HTERT RPE-1 (cell line): ENCODE results near the gene MCC.

Experiments used
- in situ Hi-C: fragments of 300-500 bp; cut with MboI; formaldehyde crosslinking; loops from 4 replicates; pipeline ENCODE4 v1.14.3; 2020; ENCODE audit warnings: low sequenced_read_pairs

Gene MCC

DNA sequence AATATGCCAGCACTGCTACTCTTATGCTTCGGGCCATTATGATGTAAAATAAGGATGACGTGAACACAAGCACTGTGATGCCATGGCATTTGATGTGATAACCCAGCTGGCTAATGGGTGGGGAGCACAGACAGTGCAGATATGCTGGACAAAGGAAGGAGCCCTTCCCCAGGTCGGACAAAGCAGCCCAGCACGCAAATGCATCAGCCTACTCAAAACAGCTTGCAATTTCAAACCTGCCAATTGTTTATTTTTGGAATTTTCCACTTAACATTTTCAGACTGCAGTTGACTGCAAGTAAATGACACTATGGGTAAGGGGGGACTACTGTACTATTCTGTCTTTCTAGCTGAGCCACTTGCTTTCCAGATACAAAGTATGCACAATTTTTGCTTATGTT lies 330.4 kb downstream of the MCC start:
- in situ Hi-C loops = no loop called here

DNA sequence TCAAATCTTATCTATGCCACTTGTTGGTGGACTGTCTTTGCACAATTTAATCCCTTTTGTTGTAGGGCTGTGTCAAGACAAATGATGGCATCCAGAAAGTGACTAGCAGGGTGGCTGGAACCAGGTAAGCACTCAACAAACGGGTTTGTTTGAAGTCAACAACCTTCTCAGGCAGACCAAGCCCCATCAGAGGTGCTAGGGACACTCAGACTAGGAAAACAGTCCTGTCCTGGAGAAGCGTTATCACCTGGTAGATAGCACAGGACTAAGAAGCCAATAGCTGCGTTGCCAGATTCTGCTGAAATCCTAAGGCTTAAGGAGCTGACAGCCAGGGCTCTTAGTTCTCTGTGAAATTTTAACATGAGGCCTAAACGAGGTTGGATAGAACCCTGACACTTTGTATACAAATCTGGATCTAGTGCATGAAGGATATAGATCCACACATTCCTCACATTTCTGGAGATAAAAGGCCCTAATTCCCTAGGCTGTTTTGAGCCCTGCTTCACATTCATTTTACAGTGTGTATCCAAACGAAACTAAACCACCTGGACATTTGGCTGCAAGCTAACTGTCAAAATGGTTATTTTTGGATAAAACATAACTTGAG lies 331.9 kb downstream of the MCC start:
- in situ Hi-C loops = no loop called here

DNA sequence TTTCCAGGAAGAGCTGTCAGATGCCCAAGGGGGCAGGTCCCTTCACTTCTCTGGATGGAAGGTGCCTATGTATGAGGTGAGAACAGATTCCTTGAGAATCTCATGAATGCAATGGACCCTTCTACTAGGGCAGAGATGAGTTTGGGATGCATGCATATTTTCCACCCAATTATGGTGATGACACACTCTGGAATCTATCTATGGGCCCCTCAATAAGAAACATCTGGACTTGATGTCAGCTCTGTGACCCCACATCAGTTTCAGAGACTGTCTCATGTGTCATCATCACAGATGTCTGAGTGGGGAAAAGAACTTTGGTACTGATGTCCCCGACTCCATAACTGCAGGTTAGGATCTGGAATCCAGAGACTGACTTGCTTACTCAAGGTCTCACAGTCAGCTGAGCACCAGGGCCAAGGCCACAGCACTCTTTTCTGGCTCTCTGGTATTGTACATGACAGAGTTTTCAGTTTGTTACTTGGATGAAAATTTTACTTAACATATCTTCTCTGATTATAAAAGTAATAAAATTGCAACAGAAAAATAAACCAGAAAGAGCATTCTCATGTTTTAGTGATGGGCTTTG lies 334.6 kb downstream of the MCC start:
- in situ Hi-C loops = no loop called here

DNA sequence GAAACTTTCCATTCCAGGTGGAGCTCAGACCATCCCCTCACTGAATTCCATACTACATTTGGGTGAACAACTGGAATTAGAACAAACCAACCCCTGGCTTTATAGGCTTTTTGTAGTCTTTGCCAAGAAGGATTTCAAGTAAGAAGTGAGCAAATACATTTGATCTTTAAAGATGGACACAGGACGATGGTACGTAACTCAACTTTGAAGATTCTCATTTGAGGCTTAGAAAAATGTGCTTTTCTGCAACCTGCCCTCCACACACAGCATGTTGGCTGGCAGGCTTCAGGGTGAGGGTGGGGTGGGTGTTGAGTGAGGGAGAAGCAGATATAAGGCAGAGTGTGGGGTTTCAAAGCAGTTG lies 335.9 kb downstream of the MCC start:
- in situ Hi-C loops = no loop called here

DNA sequence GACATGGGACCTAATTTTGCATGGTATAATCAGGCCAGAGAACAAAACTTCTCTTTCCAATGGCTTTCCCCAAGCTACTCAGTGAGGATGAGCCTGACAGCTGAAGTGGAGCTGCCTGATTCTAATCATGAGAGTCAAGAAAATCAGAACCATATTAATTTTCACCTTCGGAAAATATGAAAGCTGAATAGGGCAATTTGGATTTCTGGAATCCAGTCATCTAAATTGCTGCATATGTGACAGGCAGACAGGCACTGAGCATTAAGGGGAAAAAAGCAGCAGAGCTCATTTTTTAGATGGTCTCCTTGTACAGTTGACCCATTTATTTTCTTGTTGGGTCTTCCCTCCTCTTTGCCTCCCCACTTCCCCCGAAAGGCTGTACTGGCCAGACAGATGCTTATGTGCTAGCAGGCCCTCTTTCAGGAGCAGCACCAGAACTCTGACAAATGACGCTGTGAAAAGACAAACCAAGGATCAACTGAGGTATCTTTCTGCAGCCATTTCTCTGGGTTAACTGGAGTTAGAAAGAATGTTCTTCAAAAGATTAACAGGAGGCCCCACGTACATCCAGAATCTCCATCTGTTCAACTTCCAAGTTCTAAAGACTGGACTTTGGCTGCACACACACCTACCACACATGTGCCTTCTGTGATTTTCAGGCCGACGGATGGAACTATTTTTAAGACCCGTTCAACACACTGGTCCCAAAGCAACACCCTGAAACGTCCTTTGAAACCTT lies 336.4 kb downstream of the MCC start:
- in situ Hi-C loops = no loop called here

DNA sequence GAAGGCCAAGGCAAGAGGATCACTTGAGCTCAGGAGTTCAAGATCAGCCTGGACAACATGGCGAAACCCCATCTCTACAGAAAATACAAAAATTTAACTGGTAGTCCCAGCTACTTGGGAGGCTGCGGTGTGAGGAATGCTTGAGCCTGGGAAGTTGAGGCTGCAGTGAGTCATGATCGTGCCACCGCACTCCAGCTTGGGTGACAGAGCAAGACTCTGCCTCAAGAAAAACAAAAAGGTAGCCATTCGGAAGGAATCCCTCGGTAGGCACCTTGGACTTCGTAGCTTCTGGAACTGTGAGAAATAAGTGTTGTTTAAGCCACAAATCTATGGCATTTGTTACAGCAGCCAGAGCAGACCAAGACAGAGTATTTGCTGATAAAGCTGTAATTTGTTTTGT lies 337.4 kb downstream of the MCC start:
- in situ Hi-C loops = no loop called here

DNA sequence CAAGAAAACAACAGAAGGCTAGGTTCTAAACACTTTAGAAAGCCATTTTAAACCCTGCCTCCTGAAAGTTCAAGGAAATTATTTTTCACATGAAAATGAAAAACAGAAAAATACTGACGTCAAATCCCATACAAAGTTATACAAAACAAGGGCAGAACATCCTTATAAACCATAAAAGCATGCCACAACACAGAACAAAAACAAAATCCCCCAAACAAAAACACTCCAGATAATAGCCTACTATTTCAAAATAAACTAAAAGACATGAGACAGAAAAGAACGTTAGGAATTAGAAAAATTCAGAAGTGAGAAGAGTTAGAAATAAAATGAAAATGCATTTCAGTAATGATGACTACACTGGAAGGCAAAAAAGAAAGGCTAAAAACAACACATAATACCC lies 338.0 kb downstream of the MCC start:
- in situ Hi-C loops = no loop called here

DNA sequence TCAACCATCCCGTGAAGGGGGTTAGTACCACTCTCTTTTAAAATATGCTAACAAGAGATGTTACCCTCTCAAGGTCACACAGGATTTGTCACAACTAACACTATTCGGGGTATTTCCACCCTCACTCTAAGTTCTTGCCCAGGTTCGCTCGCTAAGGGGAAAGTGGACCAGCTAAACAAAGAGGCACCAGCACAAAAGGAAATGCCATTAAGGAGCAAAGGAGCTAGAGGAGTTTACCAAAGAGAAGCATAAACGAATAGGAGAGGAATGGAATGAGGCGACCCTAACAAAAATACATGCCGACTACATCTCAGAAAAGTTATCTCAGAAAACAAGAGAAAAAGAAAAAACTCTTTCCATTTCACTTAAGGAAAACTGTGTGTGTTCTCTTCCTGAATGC lies 340.7 kb downstream of the MCC start:
- in situ Hi-C loops = no loop called here

DNA sequence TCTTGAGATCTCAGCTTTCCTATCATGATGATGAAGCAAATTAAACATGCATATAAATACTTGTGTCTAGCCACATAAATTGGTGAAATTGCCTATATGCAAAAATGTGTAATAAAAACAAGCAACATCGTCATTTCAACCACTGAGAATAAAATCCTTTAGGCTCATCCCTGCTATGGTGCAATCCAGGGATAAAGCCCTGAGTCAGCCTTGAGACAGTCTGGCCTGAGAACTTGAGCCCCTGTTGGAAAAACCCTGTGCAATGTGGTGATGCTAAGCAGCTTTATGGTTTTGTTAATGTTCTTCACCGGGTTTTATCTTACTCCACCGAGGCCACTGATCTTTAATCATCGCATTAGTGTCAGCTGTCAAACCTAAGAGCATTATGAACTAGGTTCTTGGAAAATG lies 341.1 kb downstream of the MCC start:
- in situ Hi-C loops = no loop called here

DNA sequence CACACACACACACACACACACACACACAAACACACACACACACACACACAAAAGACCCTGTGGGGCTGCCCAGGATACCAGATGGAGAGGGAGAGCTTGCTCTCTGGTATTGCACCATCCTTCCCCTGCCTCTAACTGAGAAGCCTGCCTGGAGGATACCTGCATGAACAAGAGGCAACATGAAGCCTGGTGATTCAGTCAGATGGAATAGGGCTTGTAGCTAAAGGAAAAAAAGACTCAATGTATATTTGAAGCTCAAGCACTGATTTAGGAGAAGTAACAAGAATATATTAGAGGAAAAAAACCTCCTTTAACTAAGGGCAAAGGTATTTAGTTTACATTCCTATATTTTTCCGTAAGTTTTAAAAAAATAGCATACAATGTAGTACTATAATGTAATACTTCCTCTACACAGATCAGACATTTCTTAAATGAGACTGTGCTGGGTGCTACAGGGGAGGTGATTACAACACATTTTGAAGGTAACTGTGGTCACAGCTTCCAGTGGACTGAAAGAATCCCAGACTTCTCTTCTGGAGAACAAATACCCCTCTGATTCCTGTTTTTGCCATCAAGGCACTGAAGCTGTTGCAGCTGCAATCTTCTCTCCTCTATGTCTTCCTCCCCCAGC lies 342.4 kb downstream of the MCC start:
- in situ Hi-C loops = no loop called here

DNA sequence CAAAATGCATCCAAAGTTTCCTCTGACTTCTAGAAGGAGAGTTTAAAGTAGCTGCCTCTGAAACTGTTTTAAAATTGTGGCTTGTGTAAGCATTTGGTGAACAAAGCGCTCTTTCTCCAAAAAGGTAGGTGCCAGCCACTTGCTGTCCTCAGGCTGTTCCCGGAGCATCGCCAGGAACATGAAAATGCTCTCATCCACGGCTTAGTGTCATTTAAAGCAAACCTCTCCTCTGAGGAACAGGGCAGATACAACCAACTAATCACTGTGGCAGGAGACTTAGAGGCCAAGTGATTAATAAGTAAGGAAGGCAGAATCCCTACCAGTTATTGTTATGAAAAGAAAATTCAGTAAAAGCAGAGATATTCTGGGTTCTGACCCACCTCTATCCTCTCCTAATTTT lies 346.1 kb downstream of the MCC start:
- in situ Hi-C loops = no loop called here

DNA sequence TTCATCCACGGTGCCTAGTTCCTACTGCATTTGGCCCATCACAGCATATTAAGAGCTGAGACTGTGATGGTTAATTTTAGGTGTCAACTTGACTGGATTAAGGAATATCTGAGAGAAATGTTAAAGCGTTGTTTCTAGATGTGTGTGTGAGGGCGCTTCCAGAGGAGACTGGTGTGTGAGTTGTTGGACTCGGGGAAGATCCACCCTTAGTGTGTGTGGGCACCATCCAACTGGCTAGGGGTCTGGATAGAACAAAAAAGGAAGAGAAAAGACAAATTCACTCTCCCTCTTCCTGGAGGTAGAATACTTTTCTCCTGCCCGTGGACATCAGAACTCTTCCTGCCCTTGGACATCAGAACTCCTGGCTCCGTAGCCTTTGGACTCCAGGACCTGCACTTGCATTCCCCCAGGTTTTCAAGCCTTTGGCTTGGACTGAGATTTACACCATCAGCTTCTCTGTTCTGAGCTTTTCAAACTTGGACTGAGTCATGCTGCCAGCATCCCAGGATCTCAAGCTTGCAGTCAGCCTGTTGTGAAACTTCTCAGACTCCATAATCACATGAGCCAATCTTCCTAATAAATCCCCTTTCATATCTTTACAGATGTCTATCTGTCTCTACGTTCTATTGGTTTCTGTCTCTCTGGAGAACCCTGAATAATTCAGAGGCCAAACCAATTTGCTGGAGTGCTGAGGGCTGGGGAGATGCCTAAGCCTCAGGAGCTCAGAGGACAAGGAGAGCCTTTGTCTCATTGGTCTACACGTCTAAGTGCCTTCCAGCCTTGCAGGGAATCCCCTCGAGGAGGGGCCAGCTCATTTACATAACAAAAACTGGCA lies 347.2 kb downstream of the MCC start:
- in situ Hi-C loops = no loop called here

DNA sequence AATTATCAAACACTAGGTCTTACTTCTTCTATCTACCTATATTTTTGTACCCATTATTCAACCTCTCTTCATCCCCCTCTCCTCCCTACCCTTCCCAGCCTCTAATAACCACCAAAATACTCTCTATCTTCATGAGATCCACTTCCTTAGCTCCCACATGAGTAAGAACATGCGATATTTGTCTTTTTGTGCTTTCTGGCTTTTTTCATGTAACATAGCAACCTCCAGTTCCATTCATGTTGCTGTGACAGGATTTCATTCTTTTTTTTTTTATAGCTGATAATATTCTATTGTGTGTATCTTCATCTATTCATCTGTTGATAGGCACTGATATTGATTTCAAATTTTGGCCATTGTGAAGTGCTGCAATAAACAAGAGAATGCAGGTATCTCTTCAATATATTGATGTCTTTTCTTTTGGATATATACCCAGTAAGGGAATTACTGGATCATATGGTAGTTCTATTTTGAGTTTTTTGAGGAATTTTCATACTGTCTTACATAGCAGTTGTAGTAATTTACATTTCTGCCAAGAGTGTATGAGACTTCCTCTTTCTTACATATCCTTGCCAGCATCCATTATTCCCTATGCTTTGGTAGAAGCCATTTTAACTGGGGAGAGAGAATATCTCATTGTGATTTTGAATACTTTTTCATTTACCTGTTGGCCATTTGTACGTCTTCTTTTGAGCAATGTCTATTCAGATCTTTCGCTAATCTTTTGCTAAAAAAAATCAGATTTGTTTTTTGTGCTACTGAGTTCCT lies 354.9 kb downstream of the MCC start:
- in situ Hi-C loops = no loop called here

DNA sequence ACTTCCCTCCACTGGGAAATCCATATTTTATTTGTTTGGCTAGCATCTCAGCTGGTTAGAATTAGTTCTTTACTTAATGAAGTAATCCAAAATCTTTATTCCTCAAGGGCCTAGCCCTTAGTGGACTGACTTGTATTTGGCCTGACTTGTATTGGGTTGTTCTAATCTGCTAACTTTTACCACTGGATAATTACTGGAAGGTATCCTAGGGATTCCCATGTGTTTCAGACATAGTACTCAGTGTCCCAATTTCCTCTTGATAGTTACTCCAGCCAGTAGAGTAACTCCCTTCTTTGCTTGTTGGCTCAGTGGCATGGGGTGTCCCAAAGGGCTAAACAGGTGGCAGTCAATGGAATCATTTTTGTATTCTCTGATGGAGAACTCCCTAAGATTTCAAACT lies 355.7 kb downstream of the MCC start:
- in situ Hi-C loops = no loop called here

DNA sequence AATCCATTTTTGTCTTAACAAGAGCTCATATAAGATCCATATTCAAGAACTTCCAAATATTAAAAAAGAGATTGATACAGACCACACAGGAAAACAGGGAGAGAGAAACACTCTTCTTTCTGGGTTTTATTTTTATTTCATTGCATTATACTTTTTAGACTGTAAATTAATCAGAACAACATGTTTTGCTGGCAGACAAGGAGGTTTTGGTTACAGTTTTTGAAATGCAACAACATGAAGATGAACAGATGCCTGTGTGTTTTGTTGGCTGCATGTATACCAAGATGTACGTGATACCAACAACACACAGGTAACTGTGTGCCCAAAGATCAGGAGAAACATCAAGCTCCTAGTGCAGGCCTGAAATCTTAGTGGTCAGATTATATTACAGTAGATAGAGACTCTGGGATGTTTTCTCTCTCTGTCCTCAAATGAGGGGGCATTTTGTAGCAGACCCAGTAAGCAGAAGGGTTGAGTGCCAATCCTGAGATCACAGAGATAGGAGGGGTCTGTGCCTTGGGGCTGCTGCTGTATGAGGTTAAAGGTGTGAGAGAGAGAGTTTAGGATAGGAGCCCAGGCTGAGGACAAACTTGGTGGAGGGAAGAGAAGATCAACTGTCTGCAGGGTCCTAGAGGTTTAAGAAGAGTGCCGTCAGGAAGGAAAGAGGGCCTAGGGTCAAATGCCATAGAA lies 359.5 kb downstream of the MCC start:
- in situ Hi-C loops = no loop called here

DNA sequence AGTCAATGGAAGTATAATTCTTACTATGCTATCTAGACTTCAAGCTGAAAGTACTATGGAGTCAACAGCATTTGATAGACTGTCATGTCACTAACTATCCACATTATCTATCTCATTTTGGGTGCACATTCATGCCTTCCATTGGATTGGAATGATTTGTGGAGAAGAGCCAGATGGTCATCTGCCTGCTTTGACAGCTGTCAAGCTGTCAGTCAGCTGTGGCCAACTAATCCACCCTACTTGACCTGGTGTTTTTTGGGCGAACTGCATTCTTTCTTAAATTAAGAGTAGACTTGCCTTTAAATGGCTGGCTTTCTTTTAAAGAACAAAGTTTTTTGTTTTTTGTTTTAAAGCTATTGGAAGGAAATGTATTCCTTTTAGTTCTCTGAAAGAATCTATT lies 360.2 kb downstream of the MCC start:
- in situ Hi-C loops = no loop called here

DNA sequence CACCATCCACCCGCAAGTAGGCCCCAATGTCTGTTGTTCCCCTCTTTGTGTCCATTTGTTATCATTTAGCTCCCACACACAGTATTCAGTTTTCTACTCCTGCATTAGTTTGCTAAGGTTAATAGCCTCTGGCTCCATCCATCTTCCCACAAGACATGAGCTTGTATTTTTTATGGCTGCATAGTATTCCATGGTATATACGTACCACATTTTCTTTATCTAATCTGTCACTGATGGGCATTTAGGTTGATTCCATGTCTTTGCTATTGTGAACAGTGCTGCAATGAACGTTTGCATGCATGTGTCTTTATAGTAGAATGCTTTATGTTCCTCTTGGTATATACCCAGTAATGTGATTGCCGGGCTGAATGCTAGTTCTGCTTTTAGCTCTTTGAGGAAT lies 361.2 kb downstream of the MCC start:
- in situ Hi-C loops = no loop called here

DNA sequence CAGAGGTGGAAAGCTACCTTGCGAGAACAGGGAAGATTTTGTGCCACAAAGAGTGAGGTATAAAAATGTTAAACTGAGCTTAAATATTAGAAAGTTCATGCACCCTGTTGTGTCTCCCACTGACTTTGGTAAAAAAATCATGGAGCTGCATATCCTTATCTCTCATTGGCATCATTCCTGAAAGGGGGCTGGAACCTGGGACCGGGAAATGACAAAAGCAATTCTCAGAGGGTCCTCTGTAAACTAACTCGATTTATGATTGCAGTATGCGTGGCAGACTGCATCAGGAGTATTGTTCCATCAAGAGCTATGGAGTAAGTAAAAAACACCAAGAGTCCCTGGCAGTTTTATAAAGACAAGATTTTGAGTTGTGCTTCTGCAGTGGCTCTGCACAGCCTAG lies 362.9 kb downstream of the MCC start:
- in situ Hi-C loops = no loop called here

DNA sequence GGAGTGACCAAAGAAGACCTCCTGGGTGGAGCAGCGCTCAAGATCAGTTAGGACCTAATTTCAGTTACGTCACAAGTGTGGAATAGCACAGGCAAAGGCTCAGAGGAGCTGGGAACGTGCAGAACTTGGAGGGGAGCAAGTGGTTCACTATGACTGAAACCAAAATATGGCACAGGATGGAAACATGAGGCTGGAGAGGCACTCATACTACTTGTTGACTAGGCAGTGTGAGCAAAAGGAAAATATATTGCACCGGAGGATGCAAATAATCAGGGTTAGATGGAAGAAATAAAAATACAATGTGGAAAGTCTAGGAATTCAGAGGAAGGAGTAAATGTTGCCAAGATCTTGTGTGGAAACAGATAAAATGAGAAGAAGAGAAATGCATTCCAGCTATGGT lies 363.3 kb downstream of the MCC start:
- in situ Hi-C loops = no loop called here

DNA sequence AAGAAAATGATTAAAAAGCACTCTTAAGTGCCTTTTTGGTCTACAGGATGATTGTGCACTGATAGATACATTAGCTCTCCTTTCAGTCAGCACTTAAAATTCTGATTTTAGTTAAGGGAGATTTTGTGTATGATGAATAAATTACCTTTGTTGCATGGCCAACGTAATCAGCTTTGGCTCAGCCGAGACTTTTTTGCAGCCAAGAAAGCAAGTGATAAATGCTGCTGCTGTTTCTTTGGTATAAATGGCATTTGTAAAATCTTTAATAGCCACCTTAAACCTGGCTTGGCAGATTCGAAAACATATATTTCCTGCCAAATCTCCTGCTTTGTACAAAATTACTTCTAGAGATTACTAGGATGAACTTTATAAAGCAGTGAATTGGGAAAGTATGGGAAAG lies 364.0 kb downstream of the MCC start:
- in situ Hi-C loops = no loop called here
